ENCODE data around the gene GLS. TPM values are rescaled to one million over a fixed set of nuclear protein-coding genes. Genes with fewer than 3 reads are reported as not detected.

The GLS gene
- total RNA-seq (100 to 1,000 TPM in 1 of 7 donors, 10 to 100 TPM in 6; 71.2 to 141 (median 77.1) TPM), polyA plus RNA-seq (10 to 100 TPM; 20.2 to 56.1 TPM)
- long read RNA-seq, donor 1, partial matches to known transcripts, result 0 of 3 reads
- long read RNA-seq, donor 1, other reads (novel, unspliced or antisense), result 3 of 3 reads
- long read RNA-seq, donor 2, full-length matches to known transcripts, result 6 of 25 reads
- long read RNA-seq, donor 2, partial matches to known transcripts, result 10 of 25 reads
- long read RNA-seq, donor 2, other reads (novel, unspliced or antisense), result 9 of 25 reads
- long read RNA-seq, donor 3, full-length matches to known transcripts, result 79 of 93 reads
- long read RNA-seq, donor 3, partial matches to known transcripts, result 5 of 93 reads
- long read RNA-seq, donor 3, other reads (novel, unspliced or antisense), result 9 of 93 reads

GRCh38 chr2:190880378-190881083, at the start of gene GLS:
Gene GLS, plus strand, starts transcription at chr2:190880821. Its CDS starts 264 bp downstream, at chr2:190881085.
- intact Hi-C loops (cut with DNase I), result loop anchor here in 2 of 4 donors (10.0 kb wide), 2 partner anchors 64 to 134 kb away; partner anchors contain the start of gene STAT1 (in 1 of the 2)
- Histone ChIP-seq H3K36me3 (no peaks in the 10 kb centered on the region), H3K9me3 (no peaks in the 10 kb centered on the region), H3K27me3 (no peaks in the 10 kb centered on the region), H3K4me3 (peak within 1 kb of the TSS; percentile 96), H3K4me1 (ENCODE audit: insufficient read depth) (peaks cover 3% of the 10 kb centered on the region), H3K27ac (peak within 1 kb of the TSS; percentile 89 to 95)
- WGBS, 3 donors, result 0 to 1% (median 0%) methylated on average over 46 to 56 of the region's 56 CpGs
- DNase-seq, result peak; percentile 96 to 98 (median 97)
- no peak for TF ChIP-seq EP300 (IDR thresholded peaks at IDR 0.05)
- peak; percentile 99 for TF ChIP-seq POLR2A (IDR thresholded peaks at IDR 0.05)

GRCh38 chr2:190831941-190832340, 48.7 kb upstream of the GLS start:
- WGBS, 3 donors, result 84 to 87% (median 87%) methylated on average over 3 of the region's 3 CpGs
- H3K9me3 ChIP-seq, result no peaks in the 10 kb centered on the region
- no peak overlapping the region for H3K4me3 ChIP-seq
- intact Hi-C loops (cut with DNase I), result no loop called here
- peaks cover 2% of the 10 kb centered on the region for H3K4me1 ChIP-seq (ENCODE audit: insufficient read depth)
- TF ChIP-seq CTCF (IDR thresholded peaks at IDR 0.05), result no peak
- TF ChIP-seq EP300 (IDR thresholded peaks at IDR 0.05), result no peak
- no peak for TF ChIP-seq POLR2A (IDR thresholded peaks at IDR 0.05)
- H3K27ac ChIP-seq, result no peak overlapping the region
- no peak for DNase-seq
- H3K27me3 ChIP-seq, result no peaks in the 10 kb centered on the region
- no peaks in the 10 kb centered on the region for H3K36me3 ChIP-seq

GRCh38 chr2:190834890-190835208, 45.8 kb upstream of the GLS start:
- H3K27ac ChIP-seq, result no peak overlapping the region

GRCh38 chr2:190835303-190835930, 45.2 kb upstream of the GLS start:
- TF ChIP-seq POLR2A (IDR thresholded peaks at IDR 0.05), result no peak
- TF ChIP-seq EP300 (IDR thresholded peaks at IDR 0.05), result no peak
- TF ChIP-seq CTCF (IDR thresholded peaks at IDR 0.05), result no peak
- no peaks in the 10 kb centered on the region for H3K9me3 ChIP-seq
- no peaks in the 10 kb centered on the region for H3K36me3 ChIP-seq
- peak; percentile 43 to 67 (median 62) for DNase-seq
- intact Hi-C loops (cut with DNase I), result no loop called here
- WGBS, 3 donors, result 17 to 40% (median 39%) methylated on average over 3 of the region's 3 CpGs
- peaks cover 4% of the 10 kb centered on the region for H3K4me1 ChIP-seq (ENCODE audit: insufficient read depth)
- H3K27ac ChIP-seq, result no peak overlapping the region
- no peak overlapping the region for H3K4me3 ChIP-seq
- no peaks in the 10 kb centered on the region for H3K27me3 ChIP-seq

More at GRCh38 chr2:190834890-190835208, 45.8 kb upstream of the GLS start:
- Histone ChIP-seq H3K9me3 (no peaks in the 10 kb centered on the region), H3K36me3 (no peaks in the 10 kb centered on the region), H3K4me1 (ENCODE audit: insufficient read depth) (peaks cover 4% of the 10 kb centered on the region), H3K4me3 (no peak overlapping the region), H3K27me3 (no peaks in the 10 kb centered on the region)
- intact Hi-C loops (cut with DNase I), result no loop called here
- WGBS, 3 donors, result 24 to 30% (median 24%) methylated on average over 1 of the region's 1 CpG
- TF ChIP-seq CTCF (IDR thresholded peaks at IDR 0.05) (no peak), POLR2A (IDR thresholded peaks at IDR 0.05) (no peak), EP300 (IDR thresholded peaks at IDR 0.05) (no peak)
- no peak for DNase-seq
